ENCODE data around the gene TSHZ1.

GRCh38 chr18:75273817-75274216 lies 63.2 kb downstream of the TSHZ1 start:
- TF ChIP-seq CTCF (IDR thresholded peaks at IDR 0.05) = no peak
- no peak for TF ChIP-seq MAX (IDR thresholded peaks at IDR 0.05)
- TF ChIP-seq, protein P1, sequence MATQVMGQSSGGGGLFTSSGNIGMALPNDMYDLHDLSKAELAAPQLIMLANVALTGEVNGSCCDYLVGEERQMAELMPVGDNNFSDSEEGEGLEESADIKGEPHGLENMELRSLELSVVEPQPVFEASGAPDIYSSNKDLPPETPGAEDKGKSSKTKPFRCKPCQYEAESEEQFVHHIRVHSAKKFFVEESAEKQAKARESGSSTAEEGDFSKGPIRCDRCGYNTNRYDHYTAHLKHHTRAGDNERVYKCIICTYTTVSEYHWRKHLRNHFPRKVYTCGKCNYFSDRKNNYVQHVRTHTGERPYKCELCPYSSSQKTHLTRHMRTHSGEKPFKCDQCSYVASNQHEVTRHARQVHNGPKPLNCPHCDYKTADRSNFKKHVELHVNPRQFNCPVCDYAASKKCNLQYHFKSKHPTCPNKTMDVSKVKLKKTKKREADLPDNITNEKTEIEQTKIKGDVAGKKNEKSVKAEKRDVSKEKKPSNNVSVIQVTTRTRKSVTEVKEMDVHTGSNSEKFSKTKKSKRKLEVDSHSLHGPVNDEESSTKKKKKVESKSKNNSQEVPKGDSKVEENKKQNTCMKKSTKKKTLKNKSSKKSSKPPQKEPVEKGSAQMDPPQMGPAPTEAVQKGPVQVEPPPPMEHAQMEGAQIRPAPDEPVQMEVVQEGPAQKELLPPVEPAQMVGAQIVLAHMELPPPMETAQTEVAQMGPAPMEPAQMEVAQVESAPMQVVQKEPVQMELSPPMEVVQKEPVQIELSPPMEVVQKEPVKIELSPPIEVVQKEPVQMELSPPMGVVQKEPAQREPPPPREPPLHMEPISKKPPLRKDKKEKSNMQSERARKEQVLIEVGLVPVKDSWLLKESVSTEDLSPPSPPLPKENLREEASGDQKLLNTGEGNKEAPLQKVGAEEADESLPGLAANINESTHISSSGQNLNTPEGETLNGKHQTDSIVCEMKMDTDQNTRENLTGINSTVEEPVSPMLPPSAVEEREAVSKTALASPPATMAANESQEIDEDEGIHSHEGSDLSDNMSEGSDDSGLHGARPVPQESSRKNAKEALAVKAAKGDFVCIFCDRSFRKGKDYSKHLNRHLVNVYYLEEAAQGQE (IDR thresholded peaks at IDR 0.05) = no peak
- TF ChIP-seq MYC (IDR thresholded peaks at IDR 0.05; ENCODE audit: borderline replicate concordance, low read length) = no peak
- TF ChIP-seq EP300 (IDR thresholded peaks at IDR 0.05) = no peak
- TF ChIP-seq POLR2A (IDR thresholded peaks at IDR 0.05; ENCODE audit: low read length) = no peak
- no peak for TF ChIP-seq SMC3 (IDR thresholded peaks at IDR 0.05)
- no peak for TF ChIP-seq CHD2 (IDR thresholded peaks at IDR 0.05; ENCODE audit: low read length, partially characterized antibody)
- no peak for TF ChIP-seq NR3C1 (IDR thresholded peaks at IDR 0.05)
- TF ChIP-seq BHLHE40 (IDR thresholded peaks at IDR 0.05; ENCODE audit: low read depth, low read length) = no peak
- TF ChIP-seq HDAC2 (IDR thresholded peaks at IDR 0.05) = no peak
